IMR-90 (cell line): ENCODE results near the gene PRSS33. TPM values are rescaled to one million over a fixed set of nuclear protein-coding genes. Genes with fewer than 3 reads are reported as not detected.

ENCODE experiments used
- ATAC-seq: fragments of 200-7000 bp; cut with Tn5 transposase; 2 replicates; pipeline ENCODE4 v1.9.1; 2020; ENCODE audit warnings: low read depth, mild to moderate bottlenecking, moderate library complexity
- BruUV-seq: library from RNA; stranded (reverse); fragments of 400-500 nt; replicated peaks from 2 replicates; lab custom pipeline; 2021; lab: Mats Ljungman, UMichigan
- CTCF ChIA-PET: fragments of 300-600 bp; formaldehyde crosslinking; extraction: SDS; loops from one replicate; lab custom pipeline; 2021; ENCODE audit warnings: antibody characterized with exemption; lab: Yijun Ruan, JAX
- POLR2A ChIA-PET: fragments of 300-600 bp; sonication (Branson Sonifier 250); formaldehyde crosslinking; loops from one replicate; lab custom pipeline; 2022; ENCODE audit warnings: antibody characterized with exemption; ENCODE audit not compliant: unreplicated experiment; lab: Charles Lee
- DNase-seq: peaks from one replicate; pipeline ENCODE4 v3.0.0; 2013
- H2AFZ ChIP-seq: replicated peaks from 2 replicates; pipeline ENCODE3; 2013; ENCODE audit warnings: low read length, mild to moderate bottlenecking; ENCODE audit not compliant: poor library complexity
- H2AK5ac ChIP-seq: 2 replicates; pipeline ENCODE4 v1.6.1; 2013; ENCODE audit warnings: low read depth, low read length, inconsistent platforms
- H2AK9ac ChIP-seq: replicated peaks from 2 replicates; pipeline ENCODE3; 2013; ENCODE audit warnings: mild to moderate bottlenecking, low read depth, low read length, moderate library complexity; ENCODE audit not compliant: poor library complexity
- H2BK120ac ChIP-seq: 2 replicates; pipeline ENCODE4 v1.6.1; 2013; ENCODE audit warnings: low read depth, low read length, inconsistent platforms
- H2BK15ac ChIP-seq: 3 replicates; pipeline ENCODE4 v1.6.1; 2013; ENCODE audit warnings: low read depth, low read length, inconsistent platforms
- H2BK20ac ChIP-seq: 2 replicates; pipeline ENCODE4 v1.6.1; 2013; ENCODE audit warnings: low read depth, mild to moderate bottlenecking, inconsistent platforms, low read length, moderate library complexity
- H2BK5ac ChIP-seq: 2 replicates; pipeline ENCODE4 v1.6.1; 2013; ENCODE audit warnings: mild to moderate bottlenecking, low read depth, low read length, inconsistent platforms; ENCODE audit not compliant: poor library complexity, severe bottlenecking
- H3K14ac ChIP-seq: replicated peaks from 2 replicates; pipeline ENCODE4 v1.6.1; 2013; ENCODE audit warnings: low read depth, low read length, inconsistent platforms
- H3K18ac ChIP-seq: 2 replicates; pipeline ENCODE4 v1.6.1; 2013; ENCODE audit warnings: low read depth, low read length, control low read depth
- H3K23ac ChIP-seq: 2 replicates; pipeline ENCODE4 v1.6.1; 2013; ENCODE audit warnings: low read depth, low read length, inconsistent platforms
- H3K27ac ChIP-seq: 2 replicates; pipeline ENCODE4 v1.5.1; 2013; ENCODE audit warnings: mild to moderate bottlenecking, control low read depth, low read length; ENCODE audit not compliant: insufficient read depth
- H3K27me3 ChIP-seq: 2 replicates; pipeline ENCODE4 v1.6.1; 2013; ENCODE audit warnings: low read length; ENCODE audit not compliant: control insufficient read depth, insufficient read depth
- H3K36me3 ChIP-seq: 2 replicates; pipeline ENCODE4 v1.6.1; 2013; ENCODE audit warnings: low read length, mixed read lengths; ENCODE audit not compliant: control insufficient read depth, insufficient read depth
- H3K4ac ChIP-seq: 2 replicates; pipeline ENCODE4 v1.6.1; 2013; ENCODE audit warnings: low read depth, low read length, inconsistent platforms
- H3K4me1 ChIP-seq: 2 replicates; pipeline ENCODE4 v1.6.1; 2013; ENCODE audit warnings: low read length, mixed read lengths; ENCODE audit not compliant: control insufficient read depth, insufficient read depth
- H3K4me2 ChIP-seq: 2 replicates; pipeline ENCODE4 v1.6.1; 2013; ENCODE audit warnings: low read depth, mild to moderate bottlenecking, control low read depth, low read length, moderate library complexity
- H3K4me3 ChIP-seq: 2 replicates; pipeline ENCODE4 v1.5.1; 2013; ENCODE audit warnings: low read depth, mild to moderate bottlenecking, control low read depth, low read length, moderate library complexity; ENCODE audit not compliant: insufficient read depth
- H3K56ac ChIP-seq: 2 replicates; pipeline ENCODE4 v1.6.1; 2013; ENCODE audit warnings: low read length, inconsistent platforms; ENCODE audit not compliant: insufficient read depth; ENCODE audit errors: extremely low read depth
- H3K79me1 ChIP-seq, 2 experiments: 2 replicates each; pipeline ENCODE4 v1.6.1; 2013; ENCODE audit warnings: low read length in 2 of 2, inconsistent platforms in 1 of 2, low read depth in 1 of 2
- H3K9ac ChIP-seq: 2 replicates; pipeline ENCODE4 v1.6.1; 2013; ENCODE audit warnings: low read depth, low read length, control low read depth
- H3K9me1 ChIP-seq: 2 replicates; pipeline ENCODE4 v1.6.1; 2013; ENCODE audit warnings: low read length, inconsistent platforms; ENCODE audit not compliant: insufficient read depth
- H3K9me3 ChIP-seq: 2 replicates; pipeline ENCODE4 v1.6.1; 2013; ENCODE audit warnings: low read length; ENCODE audit not compliant: control insufficient read depth, insufficient read depth
- H4K20me1 ChIP-seq: 2 replicates; pipeline ENCODE4 v1.6.1; 2013; ENCODE audit warnings: low read length, inconsistent platforms; ENCODE audit not compliant: insufficient read depth
- H4K5ac ChIP-seq: 2 replicates; pipeline ENCODE4 v1.6.1; 2013; ENCODE audit warnings: mild to moderate bottlenecking, low read depth, low read length, control low read depth
- H4K8ac ChIP-seq, 2 experiments: 2 replicates each; pipeline ENCODE4 v1.6.1; 2013; ENCODE audit warnings: low read depth in 2 of 2, low read length in 2 of 2, control low read depth in 1 of 2, inconsistent platforms in 1 of 2
- H4K91ac ChIP-seq: 2 replicates; pipeline ENCODE4 v1.6.1; 2013; ENCODE audit warnings: low read depth, low read length, inconsistent platforms; ENCODE audit not compliant: insufficient read depth
- MAZ ChIP-seq: IDR thresholded peaks from 2 replicates; pipeline ENCODE4 v1.6.1; 2012; ENCODE audit warnings: low read depth, mild to moderate bottlenecking, low read length, improper control_type of control experiment, moderate library complexity, borderline replicate concordance
- NFE2L2 ChIP-seq: fragments of 150-350 bp; IDR thresholded peaks from 2 replicates; pipeline ENCODE4 v1.6.1; 2016; ENCODE audit warnings: low read depth, mild to moderate bottlenecking, low read length
- POLR2A ChIP-seq: IDR thresholded peaks from 2 replicates; pipeline ENCODE4 v1.6.1; 2012; ENCODE audit warnings: mild to moderate bottlenecking, low read depth, low read length
- RFX5 ChIP-seq: IDR thresholded peaks from 2 replicates; pipeline ENCODE4 v1.8.0; 2012; ENCODE audit warnings: low read depth, mild to moderate bottlenecking, low read length, moderate library complexity
- WGBS, 2 experiments: methylation state at CpG; one replicate each; pipeline versions ENCODE4 v1.1.5 to v1.1.7; 2013; ENCODE audit warnings: missing lambda C conversion rate in 2 of 2; ENCODE audit not compliant: insufficient read length in 1 of 2; ENCODE audit errors: extremely low coverage in 2 of 2; 5-methylcytosine and 5-hydroxymethylcytosine counted together
- dilution Hi-C: fragments of 300-500 bp; cut with HindIII; formaldehyde crosslinking; loops from one replicate; pipeline ENCODE4 v1.14.3; 2018; ENCODE audit warnings: low sequenced_read_pairs; ENCODE audit not compliant: unreplicated experiment
- in situ Hi-C: fragments of 300-500 bp; cut with MboI; formaldehyde crosslinking; loops from 3 replicates; pipeline ENCODE4 v1.14.3; 2019; ENCODE audit warnings: low sequenced_read_pairs, inconsistent platforms, mixed read lengths
- intact Hi-C: fragments of 100-400 bp; cut with micrococcal nuclease; formaldehyde crosslinking; loops from 2 replicates; pipeline ENCODE4 v1.10.0; 2022
- polyA plus RNA-seq, 3 experiments: library from polyadenylated mRNA; depleted of rRNA; stranded (reverse); fragments of >200 nt; gene quantifications; 2 replicates each; pipeline ENCODE4 v1.2.3, GENCODE V29; 2012; ENCODE audit warnings: low replicate concordance in 1 of 3
- total RNA-seq: library from RNA; depleted of rRNA; stranded (reverse); fragments of >200 nt; gene quantifications from 2 replicates; pipeline ENCODE4 v1.2.3, GENCODE V29; 2012

Gene PRSS33
- total and polyA plus RNA-seq, 2 of the 4 experiments (the other 2 are of a cell fraction), result not detected

DNA sequence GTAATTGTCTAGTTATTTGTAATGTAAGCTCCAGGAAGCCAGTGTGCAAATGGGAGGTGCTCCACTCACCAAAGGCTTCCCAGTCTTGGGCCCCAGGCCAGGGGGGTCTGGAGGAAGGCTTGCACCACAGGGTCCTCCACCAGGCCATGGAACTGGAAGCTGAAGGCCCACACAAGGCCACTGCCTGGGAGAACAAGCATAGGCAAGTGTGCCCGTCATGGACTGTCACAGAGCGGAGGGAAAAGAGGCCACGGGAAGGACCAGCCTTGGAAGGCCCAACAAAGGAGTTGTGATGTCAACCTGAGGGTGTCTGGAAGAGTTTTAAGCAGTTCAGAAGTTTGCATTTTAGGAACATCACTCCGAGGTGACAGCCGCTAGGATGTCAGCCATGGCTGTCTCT, 37.9 kb downstream of the PRSS33 start:
- dilution Hi-C loops, result no loop called here

More for the DNA sequence above, 37.9 kb downstream of the PRSS33 start:
- Histone ChIP-seq H2AK9ac (no peak overlapping the region), H4K91ac (no peak overlapping the region), H3K4me1 (peaks cover 7% of the 10 kb centered on the region), H3K23ac (no peak overlapping the region), H3K27ac (no peak overlapping the region), H3K4ac (no peak overlapping the region), H2BK15ac (no peak overlapping the region), H2AK5ac (no peak overlapping the region), H3K79me1 (peaks cover 11 to 20% of the 10 kb centered on the region in 2 experiments), H3K9me3 (peaks cover 2% of the 10 kb centered on the region; the same call in 1 of the 2 replicates), H4K8ac (no peak overlapping the region), H2BK120ac (no peak overlapping the region), H3K9ac (no peak overlapping the region), H3K36me3 (peaks cover 2% of the 10 kb centered on the region), H3K27me3 (no peaks in the 10 kb centered on the region), H2BK5ac (no peak overlapping the region), H3K4me3 (no peak overlapping the region), H4K20me1 (peaks cover 17% of the 10 kb centered on the region), H3K14ac (no peak overlapping the region), H3K56ac (no peak overlapping the region), H2AFZ (no peak overlapping the region), H4K5ac (no peak overlapping the region), H2BK20ac (no peak overlapping the region), H3K4me2 (no peak overlapping the region), H3K18ac (no peak overlapping the region), H3K9me1 (no peaks in the 10 kb centered on the region; the same call in 1 of the 2 replicates)
- CTCF ChIA-PET, result no interaction called here
- POLR2A ChIA-PET, result no interaction called here
- in situ Hi-C loops, result no loop called here
- TF ChIP-seq POLR2A (no peak), NFE2L2 (no peak), RFX5 (no peak), MAZ (no peak)
- ATAC-seq (no peak), DNase-seq (no peak)
- intact Hi-C loops, result no loop called here
- BruUV-seq, result no TSS peak
- whole genome bisulfite sequencing, 2 experiments, result 95% methylated on average over 3 of the region's 5 CpGs; no CpG with 5 or more reads in 1 of the 2 experiments
